Activated CD8-positive, alpha-beta memory T cell treated with anti-CD3 and anti-CD28 coated beads for 1 hour (primary cell): Measurements from ENCODE around the gene SPTBN4.
"Not testable (repeated sequence)": the region's sequence is repeated elsewhere in the genome, so short reads cannot be mapped to it uniquely, and the experiment has no call there.

Source experiments
- DNase-seq, 2 donors: peaks; one replicate each; pipeline ENCODE4 v3.0.0-alpha.2; 2020; ENCODE audit warnings: low read depth in 1 of 2; ENCODE audit errors: extremely low read depth in 1 of 2

The SPTBN4 gene

DNA sequence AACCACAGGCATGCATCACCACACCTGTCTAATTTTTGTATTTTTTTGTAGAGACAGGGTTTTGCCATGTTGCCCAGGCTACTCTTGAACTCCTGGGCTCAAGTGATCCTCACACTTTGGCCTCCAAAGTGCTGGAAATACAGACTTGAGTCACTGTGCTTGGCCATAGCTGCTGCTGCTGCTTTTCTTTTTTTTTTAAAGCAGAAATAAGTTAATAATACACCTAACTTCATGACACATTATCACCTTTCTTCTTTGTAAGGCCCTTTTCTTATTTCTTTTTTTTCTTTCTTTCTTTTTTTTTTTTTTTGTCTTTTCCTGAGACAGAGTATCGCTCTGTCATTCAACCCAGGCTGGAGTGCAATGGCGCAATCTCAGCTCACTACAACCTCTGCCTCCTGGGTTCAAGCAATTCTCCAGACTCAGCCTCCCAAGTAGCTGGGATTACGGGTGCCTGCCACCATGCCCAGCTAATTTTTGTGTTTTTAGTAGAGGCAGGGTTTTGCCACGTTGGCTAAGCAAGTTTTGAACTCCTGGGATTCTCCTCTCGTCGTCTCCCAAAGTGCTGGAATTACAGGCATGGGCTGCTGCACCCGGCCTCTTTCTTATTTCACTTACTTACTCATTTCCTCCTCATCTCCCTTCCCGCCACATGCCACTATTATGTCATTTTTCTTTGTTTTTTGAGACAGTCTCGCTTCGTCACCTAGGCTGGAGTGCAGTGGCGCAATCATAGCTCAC, 118.6 kb downstream of the SPTBN4 start:
- no peak for DNase-seq

DNA sequence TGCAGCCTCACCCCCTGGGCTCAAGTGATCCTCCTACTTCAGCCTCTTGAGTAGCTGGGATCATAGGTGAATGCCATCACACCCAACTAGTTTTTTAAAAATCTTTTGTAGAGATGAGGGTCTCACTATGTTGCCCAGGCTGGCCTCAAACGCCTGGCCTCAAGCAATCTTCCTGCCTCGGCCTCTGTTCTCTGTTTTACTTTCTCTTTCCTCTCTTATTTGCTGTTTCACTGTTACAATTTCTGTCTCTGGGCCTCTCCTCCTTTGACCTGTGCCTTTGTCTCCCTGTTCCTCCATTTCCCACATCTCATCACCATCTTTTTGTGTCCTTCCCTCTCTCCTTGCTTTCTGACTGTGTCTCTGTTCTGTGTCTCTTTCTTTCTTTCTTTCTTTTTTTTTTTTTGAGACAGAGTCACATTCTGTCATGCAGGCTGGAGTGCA, 119.2 kb downstream of the SPTBN4 start:
- DNase-seq, result no peak

DNA sequence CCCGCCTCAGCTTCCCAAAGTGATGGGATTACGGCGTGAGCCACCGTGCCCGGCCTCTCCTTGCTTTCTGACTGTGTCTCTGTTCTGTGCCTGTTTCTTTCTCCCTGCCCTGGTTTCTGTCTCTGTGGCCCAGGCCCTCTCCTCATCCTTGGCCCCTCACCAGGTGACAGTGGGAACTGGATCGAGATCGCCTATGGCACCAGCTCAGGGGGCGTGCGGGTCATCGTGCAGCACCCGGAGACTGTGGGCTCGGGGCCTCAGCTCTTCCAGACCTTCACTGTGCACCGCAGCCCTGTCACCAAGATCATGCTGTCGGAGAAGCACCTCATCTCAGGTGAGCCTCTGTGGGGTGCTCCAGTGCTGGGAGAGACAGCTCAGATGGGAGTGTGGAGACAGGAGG, 119.8 kb downstream of the SPTBN4 start:
- DNase-seq, result no peak

DNA sequence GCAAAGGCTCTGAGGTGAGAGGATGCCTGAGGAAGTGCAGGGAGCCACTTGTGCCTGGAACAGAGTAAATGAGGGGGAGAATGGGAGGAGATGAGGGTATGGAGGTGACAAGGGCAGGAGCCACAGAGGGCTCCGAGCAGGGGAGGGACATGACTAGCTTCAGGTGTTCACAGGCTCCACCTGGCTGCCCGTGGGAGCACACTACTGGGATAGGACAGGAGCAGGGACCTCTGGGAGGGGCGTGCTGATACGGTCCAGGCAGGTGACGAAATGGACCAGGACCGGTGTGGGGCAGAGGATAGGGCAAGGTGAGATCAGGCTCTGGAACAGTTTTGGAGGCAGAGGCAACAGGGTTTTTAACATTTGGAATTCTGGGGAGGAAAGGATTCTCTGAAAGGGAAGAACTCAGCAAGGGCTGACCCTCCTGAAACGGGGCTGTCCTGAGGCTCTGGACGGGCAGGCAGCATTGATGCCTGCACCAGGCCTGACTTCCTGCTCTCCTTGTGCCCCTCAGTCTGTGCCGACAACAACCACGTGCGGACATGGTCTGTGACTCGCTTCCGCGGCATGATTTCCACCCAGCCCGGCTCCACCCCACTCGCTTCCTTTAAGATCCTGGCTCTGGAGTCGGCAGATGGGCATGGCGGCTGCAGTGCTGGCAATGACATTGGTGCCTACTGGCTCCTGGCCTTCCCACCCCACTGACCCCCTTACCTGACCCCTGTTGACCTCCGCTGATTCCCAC, 121.5 kb downstream of the SPTBN4 start:
- DNase-seq, result no peak

DNA sequence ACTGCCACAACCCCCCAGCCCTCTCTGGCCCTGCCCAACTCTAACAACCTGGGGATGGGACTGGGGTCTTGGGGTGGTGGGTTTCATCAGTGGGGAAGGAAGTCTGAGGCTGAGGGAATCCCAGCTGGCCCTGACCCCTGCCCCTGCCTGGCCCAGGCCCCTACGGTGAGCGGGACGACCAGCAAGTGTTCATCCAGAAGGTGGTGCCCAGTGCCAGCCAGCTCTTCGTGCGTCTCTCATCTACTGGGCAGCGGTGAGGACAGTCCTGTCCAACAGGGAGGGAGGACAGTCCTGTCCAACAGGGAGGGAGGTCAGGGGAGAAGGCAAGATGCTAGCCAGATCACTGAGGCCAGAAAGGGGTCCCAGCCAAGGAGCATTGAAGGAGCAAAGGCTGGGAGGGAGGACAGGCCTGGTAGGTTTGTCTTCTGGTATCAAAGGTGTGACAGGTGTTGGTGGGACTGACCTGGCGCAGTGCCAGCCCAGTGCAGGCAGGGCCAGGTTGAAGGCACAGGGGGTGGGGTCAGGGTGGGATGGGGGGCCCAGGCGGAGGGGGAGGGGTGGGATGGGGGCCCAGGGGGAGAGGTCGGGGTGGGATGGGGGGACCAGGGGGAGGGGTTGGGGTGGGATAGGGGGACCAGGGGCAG, 122.2 kb downstream of the SPTBN4 start:
- no peak for DNase-seq

DNA sequence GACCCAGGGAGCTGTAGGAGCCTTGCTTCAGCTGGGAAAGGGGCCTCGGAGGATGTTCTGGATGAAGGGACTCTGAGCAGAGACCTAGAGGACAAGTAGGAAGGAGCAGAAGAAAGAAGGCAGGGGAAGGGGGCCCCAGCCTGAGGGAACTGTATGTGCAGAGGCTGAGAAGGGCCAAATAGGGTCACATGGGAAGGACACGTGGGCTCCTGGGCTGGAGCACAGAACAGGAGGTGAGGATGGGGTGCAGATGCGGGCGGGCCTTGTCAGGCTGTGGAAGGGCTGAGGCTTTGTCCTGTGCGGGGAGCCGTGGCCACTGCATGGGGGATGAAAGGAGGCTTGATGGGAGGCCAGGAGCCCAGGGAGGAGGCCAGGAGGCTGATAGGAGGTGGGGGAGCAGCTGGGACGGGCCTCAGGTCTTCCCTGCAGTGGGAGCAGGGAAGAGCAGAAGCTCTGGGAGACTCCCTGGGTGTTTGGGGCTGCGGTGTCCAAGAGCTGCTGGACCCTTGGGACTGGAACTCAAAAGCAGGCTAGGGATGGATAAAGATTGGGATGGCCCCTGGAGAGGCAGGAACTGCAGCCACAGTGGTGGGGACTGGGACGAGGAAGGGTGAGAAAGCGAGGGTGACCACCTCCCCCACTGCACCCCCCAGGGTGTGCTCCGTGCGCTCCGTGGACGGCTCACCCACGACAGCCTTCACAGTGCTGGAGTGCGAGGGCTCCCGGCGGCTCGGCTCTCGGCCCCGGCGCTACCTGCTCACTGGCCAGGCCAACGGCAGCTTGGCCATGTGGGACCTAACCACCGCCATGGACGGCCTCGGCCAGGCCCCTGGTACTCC, 123.0 kb downstream of the SPTBN4 start:
- no peak for DNase-seq

DNA sequence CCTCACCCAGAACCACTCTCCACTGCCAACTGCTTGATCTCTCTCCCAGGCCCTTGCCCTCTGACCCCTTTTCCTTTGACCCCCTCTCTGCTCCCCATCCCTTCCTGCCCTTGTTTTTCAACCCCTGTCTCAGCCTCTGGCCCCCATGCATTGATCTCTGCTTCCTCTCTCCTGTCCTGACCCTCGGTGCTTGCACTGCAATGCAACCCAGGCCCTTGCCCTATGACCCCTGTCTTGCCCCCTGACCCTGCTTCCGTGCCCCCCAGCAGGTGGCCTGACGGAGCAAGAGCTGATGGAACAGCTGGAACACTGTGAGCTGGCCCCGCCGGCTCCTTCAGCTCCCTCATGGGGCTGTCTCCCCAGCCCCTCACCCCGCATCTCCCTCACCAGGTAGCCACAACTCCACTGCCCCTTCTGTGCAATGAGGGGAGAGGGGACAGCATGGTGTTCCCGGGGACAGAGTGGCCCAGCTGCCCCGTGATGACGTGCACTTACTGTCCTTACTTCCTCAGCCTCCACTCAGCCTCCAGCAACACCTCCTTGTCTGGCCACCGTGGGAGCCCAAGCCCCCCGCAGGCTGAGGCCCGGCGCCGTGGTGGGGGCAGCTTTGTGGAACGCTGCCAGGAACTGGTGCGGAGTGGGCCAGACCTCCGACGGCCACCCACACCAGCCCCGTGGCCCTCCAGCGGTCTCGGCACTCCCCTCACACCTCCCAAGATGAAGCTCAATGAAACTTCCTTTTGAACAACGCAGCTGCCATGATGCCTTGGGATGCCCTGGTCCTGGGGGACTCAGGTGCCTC, 123.9 kb downstream of the SPTBN4 start:
- no peak for DNase-seq

DNA sequence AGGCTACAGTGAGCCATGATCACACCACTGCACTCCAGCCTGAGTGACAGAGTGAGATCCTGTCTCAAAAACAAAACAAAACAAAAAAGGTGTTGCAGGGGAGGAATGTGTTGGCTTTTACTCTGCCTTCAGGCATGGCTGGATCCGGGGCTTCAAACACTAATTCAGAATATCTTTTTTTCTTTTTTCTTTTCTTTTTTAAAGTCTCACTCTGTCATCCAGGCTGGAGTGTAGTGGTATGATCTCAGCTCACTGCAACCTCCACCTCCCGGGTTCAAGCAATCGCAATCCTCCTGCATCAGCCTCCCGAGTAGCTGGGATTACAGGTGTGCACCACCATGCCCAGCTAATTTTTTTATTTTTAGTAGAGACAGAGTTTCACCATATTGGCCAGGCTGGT, 124.9 kb downstream of the SPTBN4 start:
- not testable (repeated sequence) for DNase-seq

DNA sequence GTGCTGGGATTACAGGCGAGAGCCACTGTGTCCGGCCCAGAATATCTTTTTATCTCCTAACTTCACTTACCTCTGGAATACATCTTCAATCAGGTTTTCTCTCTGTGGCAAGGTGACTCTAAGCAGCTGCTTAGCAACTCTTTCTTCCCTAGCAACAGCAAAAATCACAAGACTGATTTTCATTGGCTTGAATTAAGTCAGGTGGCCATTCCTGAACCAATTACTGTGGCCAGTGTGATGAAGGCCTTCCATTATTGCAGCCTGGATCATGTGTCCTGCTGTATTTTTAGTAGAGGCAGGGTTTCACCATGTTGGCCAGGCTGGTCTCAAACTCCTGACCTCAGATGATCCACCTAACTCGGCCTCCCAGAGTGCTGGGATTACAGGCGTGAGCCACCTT, 125.4 kb downstream of the SPTBN4 start:
- no peak for DNase-seq

DNA sequence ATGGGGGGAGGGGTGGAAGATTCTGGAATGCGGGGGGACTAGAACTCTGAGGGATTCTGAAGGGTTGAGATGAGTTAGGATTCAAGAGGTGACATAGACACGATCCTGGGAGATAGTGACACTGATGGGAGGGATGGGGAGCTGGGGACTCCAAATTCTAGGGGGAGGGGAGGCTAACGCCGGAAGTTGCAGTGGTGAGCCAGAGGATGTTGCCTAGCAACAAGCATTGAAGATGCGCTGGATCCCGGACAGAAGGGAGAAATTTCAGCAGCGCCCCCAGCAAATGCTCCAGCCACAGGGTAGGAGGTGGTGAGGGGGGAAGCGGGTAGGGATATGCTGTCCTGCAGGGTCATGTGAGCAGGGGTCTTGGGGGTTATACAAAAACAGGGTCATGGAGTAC, 127.5 kb downstream of the SPTBN4 start:
- no peak for DNase-seq

DNA sequence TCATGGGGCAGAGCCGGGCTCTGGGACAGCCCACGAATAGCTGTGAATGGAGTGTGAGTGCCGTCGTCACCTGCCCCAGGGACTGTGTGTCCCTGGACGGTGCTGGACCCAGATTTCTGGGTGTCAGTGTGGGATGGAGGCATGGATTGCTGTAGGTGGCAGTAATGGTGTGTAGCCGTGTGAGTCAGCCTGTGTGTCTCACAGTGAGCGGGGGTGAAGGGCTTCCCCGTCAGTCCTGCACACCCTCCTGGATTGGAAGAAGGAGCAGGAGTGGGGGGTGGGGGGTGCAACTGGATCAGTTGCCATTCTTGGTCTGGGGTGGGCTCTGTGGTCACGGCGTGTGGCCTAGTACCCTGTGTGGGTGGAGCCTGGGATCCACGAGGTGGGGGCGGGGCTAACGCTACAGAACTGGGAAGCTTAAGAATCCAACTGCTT, 127.9 kb downstream of the SPTBN4 start:
- DNase-seq, result no peak

DNA sequence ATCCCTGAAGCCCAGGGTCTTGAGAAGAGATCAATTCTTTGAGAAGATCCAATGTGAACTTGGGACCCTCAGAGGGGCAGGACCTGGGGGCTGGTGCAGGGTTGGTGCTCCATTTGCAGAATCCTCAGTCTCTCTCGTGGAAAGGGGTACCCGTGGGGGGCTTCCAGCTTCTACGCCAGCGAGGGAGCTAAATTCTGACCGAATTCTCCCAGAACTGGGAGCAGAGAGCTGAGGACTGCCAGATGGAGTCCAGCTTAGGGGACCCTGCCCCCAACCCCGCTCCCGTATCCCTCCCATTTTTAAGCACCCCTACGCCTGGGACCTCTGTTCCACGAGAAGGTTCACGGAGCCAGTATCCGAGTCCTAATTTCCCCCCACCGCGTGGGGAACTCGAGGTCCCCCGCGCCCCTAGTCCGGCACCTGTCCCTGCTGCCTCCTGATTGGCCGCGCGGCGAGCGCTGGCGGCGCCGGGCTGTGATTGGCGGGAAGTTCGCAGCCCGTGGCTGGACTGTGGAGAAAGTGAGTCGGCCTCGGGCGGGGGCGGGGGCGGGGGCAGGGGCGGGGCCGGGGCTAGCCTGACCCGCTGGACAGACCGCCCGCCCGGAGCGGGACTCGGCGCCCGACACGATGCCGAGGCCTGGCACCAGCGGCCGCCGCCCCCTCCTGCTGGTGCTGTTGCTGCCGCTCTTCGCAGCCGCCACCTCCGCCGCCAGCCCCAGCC, 130.0 kb downstream of the SPTBN4 start:
- no peak for DNase-seq

DNA sequence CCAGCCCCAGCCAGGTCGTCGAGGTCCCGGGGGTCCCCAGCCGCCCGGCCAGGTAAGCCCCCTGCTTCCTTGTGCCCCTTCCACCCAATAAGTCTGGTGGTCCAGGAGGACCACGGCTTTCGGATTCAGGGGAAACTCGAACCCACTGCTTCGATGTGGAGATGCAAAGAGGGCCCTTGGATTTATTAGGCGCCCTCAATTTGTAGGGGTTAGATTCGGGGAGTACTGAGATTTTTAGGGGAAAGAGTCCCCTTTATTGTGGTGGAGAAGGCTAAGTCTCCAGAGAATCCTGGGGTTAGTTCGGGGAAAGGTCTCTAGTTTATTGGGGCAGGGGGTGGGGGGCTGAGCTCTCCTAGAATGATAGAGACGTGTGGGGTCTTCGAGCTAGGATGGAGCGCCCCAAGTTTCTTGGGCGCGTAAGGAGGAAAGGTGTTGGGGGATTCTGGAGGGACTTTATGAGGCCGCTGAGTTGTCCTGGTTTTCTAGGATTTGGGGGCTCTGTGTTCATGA, 130.6 kb downstream of the SPTBN4 start:
- no peak for DNase-seq

DNA sequence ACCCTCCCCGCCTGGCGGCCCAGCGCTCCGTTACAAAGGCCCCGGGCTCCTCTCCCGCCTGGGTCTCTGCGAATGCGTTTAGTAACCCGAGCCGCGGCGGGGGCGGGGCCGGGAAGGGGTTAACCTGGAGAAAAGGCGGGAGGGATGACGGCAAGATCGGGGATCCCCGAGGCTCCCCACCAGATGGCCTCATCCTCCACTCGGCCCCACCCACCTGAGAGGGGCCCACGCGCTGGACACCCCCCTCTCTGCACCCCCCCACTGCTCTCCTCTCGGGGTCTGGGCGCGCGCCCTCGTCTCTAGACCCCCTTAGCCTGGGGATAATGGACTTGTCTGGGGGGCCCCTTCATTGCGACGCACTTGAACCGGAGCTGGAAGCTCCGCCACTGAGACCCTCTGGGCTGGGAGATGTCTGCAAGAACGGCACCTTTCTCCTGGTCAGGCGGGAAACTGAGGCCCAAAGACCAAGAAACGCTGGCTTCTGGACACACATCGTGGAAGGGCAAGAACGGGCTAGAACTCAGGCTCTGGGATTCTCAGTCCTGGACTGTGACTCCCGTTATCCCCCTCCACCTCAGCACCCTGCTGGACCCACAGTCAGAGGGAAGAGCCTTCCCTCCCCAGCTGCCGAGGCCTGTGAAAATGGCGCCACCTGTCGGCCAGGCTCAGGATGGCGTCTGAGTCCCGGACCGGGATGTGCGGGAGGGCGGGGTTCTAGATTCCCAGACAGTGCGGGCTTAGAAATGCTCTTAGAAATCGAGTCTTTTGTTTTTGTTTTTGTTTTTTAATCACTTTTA, 131.5 kb downstream of the SPTBN4 start:
- peak; percentile 50 to 74 for DNase-seq

DNA sequence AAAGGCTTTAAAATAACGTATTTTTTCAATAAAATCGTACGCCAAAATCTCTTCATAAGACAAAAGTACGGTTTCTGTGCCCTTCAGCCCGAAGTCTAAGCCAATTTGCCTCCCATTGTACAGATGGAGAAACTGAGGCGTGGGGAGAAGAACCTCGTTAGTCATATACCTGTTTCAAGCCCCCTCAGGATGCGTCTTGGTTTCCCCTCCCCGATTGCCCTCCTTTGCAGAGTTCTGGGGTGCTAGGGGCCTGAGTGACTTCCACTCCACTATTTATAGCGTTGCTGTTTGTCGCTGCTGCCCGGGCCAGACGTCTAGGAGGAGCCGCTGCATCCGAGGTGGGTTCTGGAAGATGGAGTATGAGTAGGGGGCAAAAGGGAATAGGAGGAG, 132.1 kb downstream of the SPTBN4 start:
- DNase-seq, result no peak

DNA sequence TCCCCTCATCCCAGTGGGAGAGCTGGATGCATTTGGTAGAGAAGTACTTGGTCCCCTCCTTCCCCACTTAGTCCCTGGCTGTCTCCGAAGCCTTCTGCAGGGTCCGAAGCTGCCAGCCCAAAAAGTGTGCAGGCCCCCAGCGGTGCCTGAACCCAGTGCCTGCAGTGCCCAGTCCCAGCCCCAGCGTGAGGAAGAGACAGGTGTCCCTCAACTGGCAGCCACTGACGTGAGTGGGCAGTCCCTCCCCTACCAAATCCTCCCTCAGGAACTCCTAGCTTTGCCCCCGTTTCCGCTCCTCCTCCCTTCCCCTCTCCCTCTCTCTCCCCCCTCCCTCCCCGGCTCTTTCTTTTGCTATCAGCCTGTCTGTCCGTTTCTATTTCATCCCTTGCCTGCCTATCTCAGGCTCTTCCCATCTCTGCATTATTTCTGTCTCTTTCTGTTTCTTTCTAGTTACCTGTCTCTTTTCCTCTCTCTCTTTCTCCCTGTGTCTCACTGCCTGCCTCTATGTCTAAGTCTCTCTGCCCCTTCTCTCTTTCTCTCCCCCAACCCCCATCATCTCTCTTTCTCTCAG, 132.6 kb downstream of the SPTBN4 start:
- no peak for DNase-seq

DNA sequence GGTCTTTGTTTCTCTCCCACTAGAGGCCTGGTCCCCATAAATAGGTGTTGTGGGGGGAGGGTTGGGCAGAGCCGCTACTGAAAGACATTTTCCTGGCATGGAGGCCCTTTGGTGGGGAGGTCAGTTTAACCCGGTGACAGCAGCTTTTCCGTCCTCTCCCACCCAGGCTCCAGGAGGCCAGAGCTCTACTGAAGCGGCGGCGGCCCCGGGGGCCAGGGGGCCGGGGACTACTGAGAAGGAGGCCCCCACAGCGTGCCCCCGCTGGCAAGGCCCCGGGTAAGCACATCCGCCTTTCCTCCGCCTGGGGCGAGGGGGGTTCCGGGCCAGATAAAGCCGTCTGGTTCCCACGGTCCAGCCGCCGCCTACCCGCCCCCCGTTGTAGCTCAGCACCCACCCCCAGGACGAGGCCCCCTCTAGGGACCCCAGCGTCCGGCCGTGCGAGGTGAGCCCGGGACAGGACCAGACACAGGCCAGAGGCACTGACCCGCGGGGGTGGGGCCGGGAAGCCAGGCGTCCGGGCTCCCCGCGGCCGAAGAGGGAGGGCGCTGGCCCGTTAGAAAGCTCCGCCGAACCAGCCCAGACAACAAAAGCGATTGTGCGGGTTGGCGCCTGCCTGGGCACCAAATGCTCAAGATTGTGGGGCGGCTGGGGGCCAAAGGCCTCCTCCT, 133.2 kb downstream of the SPTBN4 start:
- no peak for DNase-seq
